HG03095 (cell line): ENCODE data around the gene BMP5.

ENCODE experiments used
- ATAC-seq: cut with Tn5 transposase; IDR thresholded peaks from one replicate; pipeline ENCODE4 v1.9.1; 2021; ENCODE audit warnings: moderate library complexity; ENCODE audit not compliant: unreplicated experiment

BMP5 gene

GRCh38 chr6:55818482-55818881, 56.9 kb downstream of the BMP5 start:
- no peak for ATAC-seq

- ATAC-seq = no peak
Observed at GRCh38 chr6:55812509-55812908, 62.9 kb downstream of the BMP5 start.

GRCh38 chr6:55811074-55811473, 64.3 kb downstream of the BMP5 start:
- ATAC-seq = no peak

GRCh38 chr6:55802259-55802658, 73.1 kb downstream of the BMP5 start:
- no peak for ATAC-seq

GRCh38 chr6:55798571-55798970, 76.8 kb downstream of the BMP5 start:
- ATAC-seq = no peak

GRCh38 chr6:55794136-55794812, 81.1 kb downstream of the BMP5 start:
- no peak for ATAC-seq

GRCh38 chr6:55785273-55785672, 90.1 kb downstream of the BMP5 start:
- ATAC-seq = no peak

- no peak for ATAC-seq
Observed at GRCh38 chr6:55782275-55782674, 93.1 kb downstream of the BMP5 start.

- no peak for ATAC-seq
Observed at GRCh38 chr6:55778705-55779104, 96.7 kb downstream of the BMP5 start.

GRCh38 chr6:55777469-55777868, 97.9 kb downstream of the BMP5 start:
- ATAC-seq = no peak

GRCh38 chr6:55776113-55776512, 99.3 kb downstream of the BMP5 start:
- no peak for ATAC-seq

GRCh38 chr6:55775029-55775318, 100.4 kb downstream of the BMP5 start:
- ATAC-seq = no peak

GRCh38 chr6:55774286-55775028, 100.9 kb downstream of the BMP5 start:
- no peak for ATAC-seq

- no peak for ATAC-seq
Observed at GRCh38 chr6:55773620-55774216, 101.7 kb downstream of the BMP5 start.

GRCh38 chr6:55772730-55773129, 102.7 kb downstream of the BMP5 start:
- no peak for ATAC-seq

- no peak for ATAC-seq
Observed at GRCh38 chr6:55759536-55759935, 115.9 kb downstream of the BMP5 start.

GRCh38 chr6:55758156-55758937, 117.0 kb downstream of the BMP5 start:
- ATAC-seq = no peak

- no peak for ATAC-seq
Observed at GRCh38 chr6:55756531-55757031, 118.8 kb downstream of the BMP5 start.

- no peak for ATAC-seq
Observed at GRCh38 chr6:55748880-55749279, 126.5 kb downstream of the BMP5 start.

GRCh38 chr6:55746473-55746872, 128.9 kb downstream of the BMP5 start:
- no peak for ATAC-seq

GRCh38 chr6:55734256-55734655, 141.1 kb downstream of the BMP5 start:
- ATAC-seq = no peak
